ENCODE results near the gene ACADVL.

DNA sequence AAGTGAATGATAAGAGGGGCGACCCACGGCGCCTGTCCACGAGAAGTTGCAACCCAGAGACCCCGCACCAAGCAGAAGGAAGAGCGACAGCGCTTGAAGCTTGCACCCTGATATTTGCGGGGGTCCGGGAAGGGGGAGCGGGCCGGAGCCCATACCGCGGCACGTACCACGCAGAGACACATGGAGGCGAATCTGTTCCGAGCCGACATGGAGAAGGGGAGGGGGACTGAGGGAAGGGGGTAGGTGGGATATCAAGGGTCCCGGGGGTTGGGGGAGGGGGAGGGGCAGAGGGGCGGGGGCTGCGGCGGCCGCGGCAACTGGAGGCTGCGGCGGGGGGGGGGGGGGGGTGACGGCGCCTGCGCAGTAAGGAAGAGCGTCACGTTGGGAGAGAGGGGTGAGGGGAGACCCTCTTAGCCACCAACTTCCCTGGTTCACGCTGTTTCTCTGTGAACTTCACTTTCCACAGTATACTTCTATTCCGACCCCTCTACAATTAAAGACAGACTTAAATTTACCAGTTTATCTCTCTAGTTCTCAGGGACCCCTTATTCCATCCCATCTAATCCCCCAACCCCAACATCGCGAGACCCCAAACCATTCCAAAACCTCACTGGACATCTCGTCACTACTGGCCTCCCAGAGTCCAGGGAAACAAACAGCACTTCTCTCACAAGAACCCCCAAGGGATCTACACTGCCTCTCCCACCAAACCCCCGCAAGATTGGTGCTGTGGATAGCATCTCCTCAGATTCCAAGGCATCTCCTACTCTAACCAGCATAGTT, 8.1 kb upstream of the ACADVL start:
- TF ChIP-seq EP300 (IDR thresholded peaks at IDR 0.05): no peak
- TF ChIP-seq, protein P1, sequence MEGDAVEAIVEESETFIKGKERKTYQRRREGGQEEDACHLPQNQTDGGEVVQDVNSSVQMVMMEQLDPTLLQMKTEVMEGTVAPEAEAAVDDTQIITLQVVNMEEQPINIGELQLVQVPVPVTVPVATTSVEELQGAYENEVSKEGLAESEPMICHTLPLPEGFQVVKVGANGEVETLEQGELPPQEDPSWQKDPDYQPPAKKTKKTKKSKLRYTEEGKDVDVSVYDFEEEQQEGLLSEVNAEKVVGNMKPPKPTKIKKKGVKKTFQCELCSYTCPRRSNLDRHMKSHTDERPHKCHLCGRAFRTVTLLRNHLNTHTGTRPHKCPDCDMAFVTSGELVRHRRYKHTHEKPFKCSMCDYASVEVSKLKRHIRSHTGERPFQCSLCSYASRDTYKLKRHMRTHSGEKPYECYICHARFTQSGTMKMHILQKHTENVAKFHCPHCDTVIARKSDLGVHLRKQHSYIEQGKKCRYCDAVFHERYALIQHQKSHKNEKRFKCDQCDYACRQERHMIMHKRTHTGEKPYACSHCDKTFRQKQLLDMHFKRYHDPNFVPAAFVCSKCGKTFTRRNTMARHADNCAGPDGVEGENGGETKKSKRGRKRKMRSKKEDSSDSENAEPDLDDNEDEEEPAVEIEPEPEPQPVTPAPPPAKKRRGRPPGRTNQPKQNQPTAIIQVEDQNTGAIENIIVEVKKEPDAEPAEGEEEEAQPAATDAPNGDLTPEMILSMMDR (IDR thresholded peaks at IDR 0.05): no peak
